H1 (cell line): ENCODE data around the gene LHFPL2. TPM values are rescaled to one million over a fixed set of nuclear protein-coding genes. Genes with fewer than 3 reads are reported as not detected.

Experiments used
- CTCF ChIA-PET: fragments of 300-600 bp; sonication (Branson Sonifier 250); formaldehyde crosslinking; loops from one replicate; lab custom pipeline; 2021; ENCODE audit not compliant: partially characterized antibody; lab: Charles Lee
- POLR2A ChIA-PET: fragments of 300-600 bp; sonication (Branson Sonifier 250); formaldehyde crosslinking; loops from one replicate; lab custom pipeline; 2021; ENCODE audit warnings: inconsistent platforms; ENCODE audit not compliant: partially characterized antibody; lab: Charles Lee
- DNase-seq, 2 experiments: peaks; one replicate each; pipeline versions ENCODE4 v3.0.0 to v3.0.0-alpha.2; 2010 to 2022; ENCODE audit warnings: low spot score in 2 of 2, low read depth in 1 of 2, mixed read lengths in 1 of 2
- FAIRE-seq: peaks from 2 replicates; lab custom pipeline; 2011; peaks lifted over from hg19 to GRCh38; lab: Jason Lieb, UNC
- H2AFZ ChIP-seq: 2 replicates; pipeline ENCODE4 v1.8.1; 2012; ENCODE audit warnings: low read length, inconsistent platforms
- H2AK5ac ChIP-seq: 2 replicates; pipeline ENCODE4 v1.6.1; 2013; ENCODE audit warnings: low read depth, low read length
- H2BK120ac ChIP-seq: replicated peaks from 2 replicates; pipeline ENCODE3; 2013; ENCODE audit warnings: low read depth, low read length, inconsistent platforms
- H2BK12ac ChIP-seq: 2 replicates; pipeline ENCODE4 v1.6.1; 2013; ENCODE audit warnings: low read depth, low read length
- H2BK15ac ChIP-seq: 2 replicates; pipeline ENCODE4 v1.6.1; 2013; ENCODE audit warnings: low read length
- H2BK20ac ChIP-seq: 2 replicates; pipeline ENCODE4 v1.6.1; 2013; ENCODE audit warnings: low read length
- H2BK5ac ChIP-seq: 2 replicates; pipeline ENCODE4 v1.6.1; 2013; ENCODE audit warnings: low read depth, low read length
- H3K14ac ChIP-seq: 2 replicates; pipeline ENCODE4 v1.6.1; 2013; ENCODE audit warnings: inconsistent platforms; ENCODE audit not compliant: insufficient read length
- H3K18ac ChIP-seq: 2 replicates; pipeline ENCODE4 v1.6.1; 2013; ENCODE audit warnings: low read length; ENCODE audit errors: extremely low read depth
- H3K23ac ChIP-seq: 2 replicates; pipeline ENCODE4 v1.6.1; 2013; ENCODE audit warnings: inconsistent platforms; ENCODE audit not compliant: insufficient read length
- H3K23me2 ChIP-seq: 2 replicates; pipeline ENCODE4 v1.6.1; 2013; ENCODE audit warnings: low read depth, low read length
- H3K27ac ChIP-seq: 2 replicates; pipeline ENCODE4 v1.6.1; 2011; ENCODE audit warnings: low read depth, low read length, inconsistent platforms
- H3K27me3 ChIP-seq, 4 experiments: replicated peaks in 1 of 4; 1 replicate in 1 of 4; 2 replicates in 3 of 4; pipeline versions ENCODE4 v1.6.1 to v1.8.1; 2011 to 2013; ENCODE audit warnings: low read length in 3 of 4, mild to moderate bottlenecking in 3 of 4, inconsistent platforms in 2 of 4, mixed read lengths in 2 of 4, moderate library complexity in 1 of 4; ENCODE audit not compliant: control insufficient read depth in 3 of 4, insufficient read depth in 3 of 4; ENCODE audit errors: extremely low read depth in 1 of 4
- H3K36me3 ChIP-seq, 4 experiments: 2 replicates each; pipeline versions ENCODE4 v1.6.1 to v1.8.1; 2011 to 2013; ENCODE audit warnings: mild to moderate bottlenecking in 4 of 4, low read length in 3 of 4, moderate library complexity in 2 of 4, control low read depth in 1 of 4, inconsistent platforms in 1 of 4; ENCODE audit not compliant: insufficient read depth in 4 of 4, control insufficient read depth in 2 of 4
- H3K4ac ChIP-seq: replicated peaks from 2 replicates; pipeline ENCODE3; 2013; ENCODE audit warnings: low read length, low read depth, mixed read lengths, inconsistent platforms; ENCODE audit not compliant: insufficient read length
- H3K4me1 ChIP-seq, 4 experiments: replicated peaks in 1 of 4; 1 replicate in 1 of 4; 2 replicates in 3 of 4; pipeline versions ENCODE4 v1.6.1 to v1.8.1; 2011 to 2013; ENCODE audit warnings: low read length in 3 of 4, inconsistent platforms in 2 of 4, mixed read lengths in 1 of 4; ENCODE audit not compliant: insufficient read depth in 4 of 4, control insufficient read depth in 3 of 4
- H3K4me2 ChIP-seq, 2 experiments: 2 replicates each; pipeline versions ENCODE4 v1.6.1 to v1.8.1; 2011 to 2013; ENCODE audit warnings: low read depth in 2 of 2, low read length in 2 of 2, control low read depth in 1 of 2, inconsistent platforms in 1 of 2, mild to moderate bottlenecking in 1 of 2; ENCODE audit not compliant: insufficient read depth in 1 of 2
- H3K4me3 ChIP-seq, 4 experiments: fragments of 200-600, 300-600 bp in 1 of 4; sonication (generic), shearing (Covaris generic), sonication (Bioruptor Twin) in 1 of 4; 2 replicates each; pipeline versions ENCODE4 v1.5.1 to v1.8.1; 2011 to 2016; ENCODE audit warnings: low read length in 4 of 4, low read depth in 3 of 4, control low read depth in 2 of 4, inconsistent platforms in 2 of 4, mild to moderate bottlenecking in 2 of 4, mixed read lengths in 1 of 4, moderate library complexity in 1 of 4; ENCODE audit not compliant: insufficient read depth in 2 of 4; ENCODE audit errors: extremely low read depth in 1 of 4
- H3K56ac ChIP-seq: replicated peaks from 2 replicates; pipeline ENCODE3; 2013; ENCODE audit warnings: low read depth, mild to moderate bottlenecking, mixed read lengths, low read length, inconsistent platforms; ENCODE audit not compliant: insufficient read length
- H3K79me1 ChIP-seq: 2 replicates; pipeline ENCODE4 v1.6.1; 2013; ENCODE audit warnings: low read depth, low read length, control low read depth
- H3K79me2 ChIP-seq, 2 experiments: 2 replicates each; pipeline versions ENCODE4 v1.6.1 to v1.8.1; 2012 to 2013; ENCODE audit warnings: low read length in 2 of 2, mild to moderate bottlenecking in 2 of 2, inconsistent platforms in 1 of 2; ENCODE audit not compliant: insufficient read depth in 2 of 2, control insufficient read depth in 1 of 2
- H3K9ac ChIP-seq, 4 experiments: replicated peaks in 1 of 4; 1 replicate in 1 of 4; 2 replicates in 3 of 4; pipeline versions ENCODE4 v1.6.1 to v1.8.1; 2011 to 2013; ENCODE audit warnings: low read depth in 3 of 4, low read length in 3 of 4, control low read depth in 2 of 4, mild to moderate bottlenecking in 2 of 4, moderate library complexity in 2 of 4, inconsistent platforms in 1 of 4; ENCODE audit errors: extremely low read depth in 1 of 4
- H3K9me3 ChIP-seq, 2 experiments: 2 replicates each; pipeline versions ENCODE4 v1.6.1 to v1.8.1; 2012 to 2013; ENCODE audit warnings: mild to moderate bottlenecking in 2 of 2, moderate library complexity in 2 of 2, control low read depth in 1 of 2, inconsistent platforms in 1 of 2, low read depth in 1 of 2, low read length in 1 of 2, mixed read lengths in 1 of 2; ENCODE audit not compliant: insufficient read depth in 2 of 2
- H4K20me1 ChIP-seq, 2 experiments: replicated peaks in 1 of 2; 2 replicates each; pipeline versions ENCODE3 to v1.8.1; 2011 to 2013; ENCODE audit warnings: inconsistent platforms in 2 of 2, low read length in 2 of 2, mild to moderate bottlenecking in 1 of 2; ENCODE audit not compliant: insufficient read depth in 2 of 2, control insufficient read depth in 1 of 2
- H4K5ac ChIP-seq: 2 replicates; pipeline ENCODE4 v1.6.1; 2013; ENCODE audit warnings: low read length, low read depth, mixed read lengths, inconsistent platforms; ENCODE audit not compliant: insufficient read length
- H4K8ac ChIP-seq: 2 replicates; pipeline ENCODE4 v1.8.0; 2013; ENCODE audit warnings: mild to moderate bottlenecking, moderate library complexity, low read length, inconsistent platforms; ENCODE audit not compliant: insufficient read depth; ENCODE audit errors: extremely low read depth
- H4K91ac ChIP-seq: replicated peaks from 2 replicates; pipeline ENCODE3; 2013; ENCODE audit warnings: low read length, mixed read lengths, inconsistent platforms; ENCODE audit not compliant: insufficient read length
- ASH2L ChIP-seq: fragments of 200-600, 300-600 bp; sonication (generic); IDR thresholded peaks from one replicate; pipeline ENCODE4 v1.7.1; 2017; ENCODE audit warnings: low read length
- WGBS, 2 experiments: shearing (Covaris generic) in 1 of 2; methylation state at CpG; one replicate each; pipeline versions ENCODE4 v1.1.6 to v1.1.7; 2013 to 2015; ENCODE audit warnings: low lambda C conversion rate in 2 of 2, mixed read lengths in 2 of 2, inconsistent platforms in 1 of 2, low coverage in 1 of 2, missing lambda C conversion rate in 1 of 2; ENCODE audit not compliant: insufficient replicate concordance in 2 of 2, insufficient coverage in 1 of 2, insufficient read length in 1 of 2; ENCODE audit errors: extremely low coverage in 1 of 2, missing lambda C conversion rate in 1 of 2; 5-methylcytosine and 5-hydroxymethylcytosine counted together
- polyA plus RNA-seq, 7 experiments: library from polyadenylated mRNA; depleted of rRNA in 3 of 7; stranded (reverse) in 5 of 7; unstranded in 2 of 7; fragments of >200 nt in 5 of 7; fragments of 200-250 nt in 2 of 7; gene quantifications; 1 replicate in 5 of 7; 2 replicates in 1 of 7; 4 replicates in 1 of 7; pipeline versions ENCODE4 v1.2.1 to v1.2.3, GENCODE V29; 2011 to 2013; ENCODE audit warnings: missing spikeins in 2 of 7, mixed read lengths in 2 of 7
- total RNA-seq: library from RNA; stranded (reverse); fragmentation: NEBNext Ultra II Directional; extraction: Animal tissue kit (Norgen Biotek cat#: 25700); gene quantifications from 2 replicates; pipeline ENCODE4 v1.2.1, GENCODE V29; 2021

The LHFPL2 gene
- total and polyA plus RNA-seq, 2 of the 8 experiments (the other 6 are each of a cell fraction or from before 2014, with no cell fraction given) = 9.6 to 43.0 TPM

GRCh38 chr5:78691084-78691960, 42.8 kb upstream of the LHFPL2 start:
- Histone ChIP-seq H3K14ac (no peak overlapping the region), H3K4me2 (no peak overlapping the region), H2BK15ac (no peak overlapping the region), H3K79me1 (no peaks in the 10 kb centered on the region), H3K23ac (no peak overlapping the region), H3K23me2 (no peaks in the 10 kb centered on the region), H4K5ac (no peak overlapping the region), H3K9me3 (no peaks in the 10 kb centered on the region), H4K91ac (no peak overlapping the region), H3K79me2 (no peaks in the 10 kb centered on the region), H2BK5ac (no peak overlapping the region), H4K8ac (no peak overlapping the region), H3K36me3 (no peaks in the 10 kb centered on the region), H3K9ac (no peak overlapping the region), H2BK12ac (no peak overlapping the region; the same call in 1 of the 2 replicates), H2AFZ (no peak overlapping the region), H2BK20ac (no peak overlapping the region), H3K56ac (no peak overlapping the region), H3K27me3 (no peaks in the 10 kb centered on the region), H3K27ac (no peak overlapping the region), H3K4me1 (peaks cover 0 to 10% (median 0%) of the 10 kb centered on the region in 4 experiments; a peak in 1 of 7 replicates), H2BK120ac (no peak overlapping the region), H3K18ac (no peak overlapping the region), H4K20me1 (no peaks in the 10 kb centered on the region), H3K4ac (peak overlapping the region; percentile 49), H2AK5ac (no peak overlapping the region), H3K4me3 (no peak overlapping the region)
- POLR2A ChIA-PET = no interaction called here
- DNase-seq (no peak), FAIRE-seq (no peak)
- WGBS, 2 experiments = 64% methylated on average over 2 of the region's 2 CpGs; no CpG with 5 or more reads in 1 of the 2 experiments
- CTCF ChIA-PET = interaction anchor here (1.2 kb wide), 2 partner anchors 68 to 194 kb away, joined by 3 to 6 read pairs; no protein-coding TSS in a partner anchor
- peak; percentile 87 for TF ChIP-seq ASH2L
